Measurements from ENCODE around the gene GIMAP1.

Gene GIMAP1

DNA sequence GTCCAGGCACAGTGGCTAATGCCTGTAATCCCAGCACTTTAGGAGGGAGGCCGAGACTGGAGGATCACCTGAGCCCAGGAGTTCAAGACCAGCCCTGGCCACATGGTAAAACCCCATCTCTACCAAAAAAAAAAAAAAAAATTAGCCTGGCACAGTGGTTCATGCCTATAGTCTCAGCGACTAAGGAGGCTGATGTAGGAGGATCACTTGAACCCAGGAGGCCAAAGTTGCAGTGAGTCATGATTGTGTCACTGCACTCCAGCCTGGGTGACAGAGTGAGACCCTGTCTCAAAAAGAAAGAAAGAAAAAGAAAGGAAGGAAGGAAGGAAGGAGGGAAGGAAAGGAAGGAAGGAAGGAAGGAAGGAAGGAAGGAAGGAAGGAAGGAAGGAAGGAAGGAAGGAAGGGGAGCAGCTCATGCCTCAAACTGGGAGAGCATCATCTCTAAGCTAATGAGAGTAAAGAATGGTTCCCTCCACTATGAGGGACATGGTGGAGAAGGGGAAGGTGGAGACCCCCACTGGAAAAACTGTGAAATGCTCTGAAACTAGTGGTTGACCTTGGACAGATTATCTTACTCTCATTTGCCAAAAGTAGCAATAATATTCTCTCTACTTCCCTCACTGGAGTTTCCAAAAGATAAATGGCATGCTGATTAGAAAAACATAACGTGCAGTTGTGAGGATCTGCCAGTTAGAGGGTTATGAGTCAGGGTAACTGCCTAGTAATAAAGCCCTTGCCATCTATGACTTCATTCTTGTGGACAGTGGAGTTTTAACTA lies 37.6 kb downstream of the GIMAP1 start:
- Histone ChIP-seq H3K36me3 (ENCODE audit: control insufficient read depth, low read depth, low read length) (no peaks in the 10 kb centered on the region), H3K9ac (ENCODE audit: low read length) (no peak overlapping the region), H3K9me3 (ENCODE audit: control insufficient read depth, low read depth, low read length) (no peaks in the 10 kb centered on the region), H3K4me1 (ENCODE audit: control insufficient read depth, low read depth, low read length) (no peaks in the 10 kb centered on the region), H3K27ac (ENCODE audit: low read length) (no peak overlapping the region), H3K4me3 (ENCODE audit: low read length) (no peak overlapping the region), H3K27me3 (ENCODE audit: control insufficient read depth, insufficient read depth, low read length) (peaks cover 33% of the 10 kb centered on the region)

DNA sequence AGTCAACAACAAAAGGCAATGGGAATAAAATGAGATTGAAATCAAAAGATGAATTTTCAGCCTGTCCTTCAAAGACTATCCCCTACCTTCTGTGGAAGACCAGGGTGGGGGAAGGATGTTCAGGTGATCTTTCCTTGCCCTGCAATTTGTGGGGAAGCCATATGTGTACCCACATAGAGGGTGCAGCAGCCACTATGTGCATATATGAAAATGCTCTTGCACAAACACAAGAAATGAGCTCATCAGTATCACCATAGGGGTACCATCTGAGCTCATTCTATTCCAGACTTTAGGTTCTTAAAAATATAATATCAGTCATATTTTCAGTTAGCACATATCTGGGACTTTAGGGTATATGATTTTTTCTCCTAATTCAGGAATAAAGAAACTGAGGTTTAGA lies 38.5 kb downstream of the GIMAP1 start:
- no peaks in the 10 kb centered on the region for H3K4me1 ChIP-seq (ENCODE audit: control insufficient read depth, low read depth, low read length)
- H3K4me3 ChIP-seq (ENCODE audit: low read length) = no peak overlapping the region
- no peak overlapping the region for H3K27ac ChIP-seq (ENCODE audit: low read length)
- no peak overlapping the region for H3K9ac ChIP-seq (ENCODE audit: low read length)
- H3K36me3 ChIP-seq (ENCODE audit: control insufficient read depth, low read depth, low read length) = no peaks in the 10 kb centered on the region
- H3K9me3 ChIP-seq (ENCODE audit: control insufficient read depth, low read depth, low read length) = no peaks in the 10 kb centered on the region
- peaks cover 23% of the 10 kb centered on the region for H3K27me3 ChIP-seq (ENCODE audit: control insufficient read depth, insufficient read depth, low read length)

DNA sequence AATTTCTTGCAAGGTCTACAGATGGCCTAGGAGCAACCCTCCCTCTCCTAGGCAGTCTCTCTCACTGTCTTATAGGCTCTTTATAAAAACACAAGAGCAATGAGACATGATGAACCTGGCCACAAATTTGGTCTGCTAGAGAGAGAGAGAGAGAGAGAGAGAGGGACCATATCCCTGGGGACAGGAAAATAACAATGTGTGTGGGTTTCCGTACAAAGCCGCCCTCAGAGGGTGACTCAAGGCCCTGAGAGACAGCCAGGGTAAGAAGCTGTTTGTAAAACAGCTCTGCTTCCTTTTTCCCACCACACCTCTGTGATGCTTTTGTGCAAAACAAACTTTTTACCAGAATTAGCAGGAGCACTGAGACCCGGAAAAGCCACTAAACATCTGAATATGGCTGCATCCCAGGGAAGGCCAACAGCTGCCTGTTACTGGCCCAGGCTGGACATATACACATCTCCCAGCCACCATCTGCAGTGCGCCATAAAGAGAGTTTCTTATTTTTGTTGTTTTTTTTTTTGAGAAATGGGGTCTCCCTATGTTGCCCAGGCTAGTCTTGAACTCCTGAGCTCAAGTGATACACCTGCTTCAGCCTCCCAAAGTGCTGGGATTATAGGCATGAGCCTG lies 39.2 kb downstream of the GIMAP1 start:
- no peak overlapping the region for H3K27ac ChIP-seq (ENCODE audit: low read length)
- no peaks in the 10 kb centered on the region for H3K36me3 ChIP-seq (ENCODE audit: control insufficient read depth, low read depth, low read length)
- no peak overlapping the region for H3K4me3 ChIP-seq (ENCODE audit: low read length)
- H3K27me3 ChIP-seq (ENCODE audit: control insufficient read depth, insufficient read depth, low read length) = peaks cover 22% of the 10 kb centered on the region
- H3K9ac ChIP-seq (ENCODE audit: low read length) = no peak overlapping the region
- H3K9me3 ChIP-seq (ENCODE audit: control insufficient read depth, low read depth, low read length) = no peaks in the 10 kb centered on the region
- no peaks in the 10 kb centered on the region for H3K4me1 ChIP-seq (ENCODE audit: control insufficient read depth, low read depth, low read length)

DNA sequence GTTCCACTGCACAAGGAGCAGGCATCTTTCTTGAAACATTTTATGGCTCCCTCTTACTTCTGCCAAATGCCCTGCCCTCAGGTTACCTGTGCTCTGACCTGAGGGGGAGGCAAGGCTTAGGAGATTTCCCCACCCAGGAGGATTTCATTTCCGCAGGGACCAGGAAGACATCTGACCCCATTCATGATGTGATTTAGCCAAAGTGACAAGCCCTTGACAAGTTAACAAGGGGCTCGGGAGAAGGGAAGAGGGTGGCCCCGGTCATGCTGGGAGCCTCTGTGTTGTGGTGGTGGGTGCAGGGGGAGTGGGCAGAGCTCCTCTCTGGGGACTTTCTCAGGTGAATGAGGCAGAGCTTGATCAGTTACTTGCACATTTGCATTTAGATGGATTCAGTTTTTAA lies 39.8 kb downstream of the GIMAP1 start:
- Histone ChIP-seq H3K4me3 (ENCODE audit: low read length) (no peak overlapping the region), H3K4me1 (ENCODE audit: control insufficient read depth, low read depth, low read length) (no peaks in the 10 kb centered on the region), H3K27me3 (ENCODE audit: control insufficient read depth, insufficient read depth, low read length) (peaks cover 16% of the 10 kb centered on the region), H3K36me3 (ENCODE audit: control insufficient read depth, low read depth, low read length) (no peaks in the 10 kb centered on the region), H3K9ac (ENCODE audit: low read length) (no peak overlapping the region), H3K27ac (ENCODE audit: low read length) (no peak overlapping the region), H3K9me3 (ENCODE audit: control insufficient read depth, low read depth, low read length) (no peaks in the 10 kb centered on the region)

DNA sequence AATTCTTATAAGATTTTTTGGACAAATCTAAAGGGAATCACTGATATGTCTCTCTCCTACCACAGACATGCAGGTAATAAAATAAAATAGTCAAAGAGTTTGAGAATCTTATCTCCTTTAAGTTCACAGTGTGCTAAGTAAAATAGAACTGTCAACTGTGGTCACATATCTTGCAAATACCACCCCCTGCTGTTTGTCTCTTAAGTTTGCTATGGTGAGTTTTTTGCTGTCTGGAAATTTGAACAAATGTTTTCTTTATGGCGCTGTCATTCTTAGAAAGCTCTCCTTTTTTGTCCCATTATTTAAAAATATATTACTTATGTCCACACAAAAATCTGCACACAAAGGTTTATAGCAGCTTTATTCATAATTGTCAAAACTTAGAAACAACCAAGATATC lies 40.4 kb downstream of the GIMAP1 start:
- no peak overlapping the region for H3K9ac ChIP-seq (ENCODE audit: low read length)

DNA sequence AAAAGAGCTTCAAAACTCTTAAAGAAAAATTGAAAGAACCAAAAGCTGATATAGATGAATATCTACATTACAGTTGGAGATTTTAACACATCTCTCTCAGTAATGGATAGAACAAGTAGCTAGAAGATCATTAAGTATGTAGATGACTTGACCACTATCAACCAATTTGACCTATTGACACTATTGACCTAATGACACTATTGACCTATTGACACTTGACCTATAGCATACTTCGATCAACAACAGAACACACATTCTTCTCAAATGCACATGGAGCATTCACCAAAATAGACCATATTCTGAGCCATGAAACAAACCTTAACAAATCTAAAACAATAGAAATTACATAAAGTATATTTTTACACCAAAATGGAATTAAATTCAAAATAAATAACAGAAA lies 43.1 kb downstream of the GIMAP1 start:
- no peak overlapping the region for H3K9ac ChIP-seq (ENCODE audit: low read length)
- H3K36me3 ChIP-seq (ENCODE audit: control insufficient read depth, low read depth, low read length) = no peaks in the 10 kb centered on the region
- H3K27me3 ChIP-seq (ENCODE audit: control insufficient read depth, insufficient read depth, low read length) = no peaks in the 10 kb centered on the region
- H3K4me1 ChIP-seq (ENCODE audit: control insufficient read depth, low read depth, low read length) = no peaks in the 10 kb centered on the region
- H3K4me3 ChIP-seq (ENCODE audit: low read length) = no peak overlapping the region
- H3K9me3 ChIP-seq (ENCODE audit: control insufficient read depth, low read depth, low read length) = no peaks in the 10 kb centered on the region
- no peak overlapping the region for H3K27ac ChIP-seq (ENCODE audit: low read length)

More for the DNA sequence above, 40.4 kb downstream of the GIMAP1 start:
- H3K27me3 ChIP-seq (ENCODE audit: control insufficient read depth, insufficient read depth, low read length) = peaks cover 12% of the 10 kb centered on the region
- no peak overlapping the region for H3K27ac ChIP-seq (ENCODE audit: low read length)
- no peak overlapping the region for H3K4me3 ChIP-seq (ENCODE audit: low read length)
- no peaks in the 10 kb centered on the region for H3K36me3 ChIP-seq (ENCODE audit: control insufficient read depth, low read depth, low read length)
- no peaks in the 10 kb centered on the region for H3K4me1 ChIP-seq (ENCODE audit: control insufficient read depth, low read depth, low read length)
- H3K9me3 ChIP-seq (ENCODE audit: control insufficient read depth, low read depth, low read length) = no peaks in the 10 kb centered on the region

DNA sequence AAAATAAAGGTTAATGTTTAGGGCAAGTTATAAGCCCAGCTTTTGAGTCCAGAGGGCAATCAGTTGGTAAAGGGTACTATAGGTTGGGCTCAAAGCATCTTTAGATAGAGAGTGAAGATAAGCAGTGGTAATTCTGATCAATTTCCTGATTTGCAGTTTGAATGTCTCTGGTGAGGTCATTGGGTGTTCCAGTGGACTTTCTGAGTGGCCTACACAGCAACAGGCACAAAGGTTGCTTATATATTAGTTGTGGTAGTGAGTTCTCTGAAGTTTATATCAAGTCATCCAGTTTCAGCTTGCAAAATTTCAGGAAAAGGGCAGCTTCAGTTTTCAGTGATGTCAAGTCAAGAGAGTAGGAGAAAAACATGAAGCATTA lies 49.9 kb downstream of the GIMAP1 start:
- Histone ChIP-seq H3K27ac (ENCODE audit: low read length) (no peak overlapping the region), H3K36me3 (ENCODE audit: control insufficient read depth, low read depth, low read length) (no peaks in the 10 kb centered on the region), H3K4me3 (ENCODE audit: low read length) (no peak overlapping the region), H3K4me1 (ENCODE audit: control insufficient read depth, low read depth, low read length) (peaks cover 4% of the 10 kb centered on the region), H3K9ac (ENCODE audit: low read length) (no peak overlapping the region), H3K27me3 (ENCODE audit: control insufficient read depth, insufficient read depth, low read length) (no peaks in the 10 kb centered on the region), H3K9me3 (ENCODE audit: control insufficient read depth, low read depth, low read length) (no peaks in the 10 kb centered on the region)

DNA sequence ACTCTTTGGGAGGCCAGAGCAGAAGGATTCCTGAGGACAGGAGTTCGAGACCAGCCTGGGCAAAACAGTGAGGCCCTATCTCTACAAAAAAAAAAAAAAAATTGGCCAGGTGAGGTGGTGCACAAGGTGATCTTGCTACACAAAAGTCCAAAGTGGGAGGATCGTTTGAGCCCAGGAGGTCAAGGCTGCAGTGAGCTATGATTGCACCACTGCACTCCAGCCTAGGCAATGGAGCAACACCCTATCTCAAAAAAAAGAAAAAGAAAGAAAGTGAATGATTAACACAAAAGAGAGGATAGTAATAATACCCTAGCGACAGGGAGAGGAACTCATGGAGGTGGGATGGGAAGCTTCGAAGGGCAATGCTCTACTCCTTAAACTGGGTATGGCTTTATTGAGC lies 53.4 kb downstream of the GIMAP1 start:
- H3K27ac ChIP-seq (ENCODE audit: low read length) = no peak overlapping the region
- peaks cover 4% of the 10 kb centered on the region for H3K4me1 ChIP-seq (ENCODE audit: control insufficient read depth, low read depth, low read length)
- no peaks in the 10 kb centered on the region for H3K36me3 ChIP-seq (ENCODE audit: control insufficient read depth, low read depth, low read length)
- H3K9me3 ChIP-seq (ENCODE audit: control insufficient read depth, low read depth, low read length) = no peaks in the 10 kb centered on the region
- H3K9ac ChIP-seq (ENCODE audit: low read length) = no peak overlapping the region
- H3K27me3 ChIP-seq (ENCODE audit: control insufficient read depth, insufficient read depth, low read length) = no peaks in the 10 kb centered on the region
- no peak overlapping the region for H3K4me3 ChIP-seq (ENCODE audit: low read length)

Data from iPS-18a (cell line).